ENCODE results near the gene MCEE.

DNA sequence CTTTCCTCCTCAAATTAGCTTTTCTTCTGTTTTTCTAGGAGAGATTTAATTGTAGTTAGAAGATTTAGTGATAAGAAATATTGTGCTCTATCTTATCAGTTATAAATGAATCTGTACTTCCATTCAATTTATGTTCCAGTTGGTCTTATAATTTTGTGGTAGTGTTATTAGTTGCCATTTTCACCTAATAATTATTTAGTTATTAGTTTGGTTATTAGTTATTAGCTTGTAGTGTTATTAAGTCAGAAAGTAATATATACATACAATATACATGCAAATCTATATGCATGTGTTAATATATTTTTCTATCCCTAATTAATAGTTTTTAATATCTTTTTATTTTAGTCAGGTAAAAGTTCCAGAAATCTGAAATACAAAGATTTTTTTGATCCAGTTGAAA, 3.6 kb upstream of the MCEE start:
- TF ChIP-seq EP300 (IDR thresholded peaks at IDR 0.05): no peak
- TF ChIP-seq CTCF (IDR thresholded peaks at IDR 0.05): no peak
- no peak for TF ChIP-seq POLR2AphosphoS5 (IDR thresholded peaks at IDR 0.05)
- TF ChIP-seq POLR2A (IDR thresholded peaks at IDR 0.05; ENCODE audit: low read depth): no peak
